Motor neuron (in vitro differentiated cells): ENCODE measurements around the gene MAP3K7CL. TPM values are rescaled to one million over a fixed set of nuclear protein-coding genes. Genes with fewer than 3 reads are reported as not detected.

Experiments used
- ATAC-seq, 8 experiments: fragments of 200-7000 bp; cut with Tn5 transposase; replicated peaks in 6 of 8; 2 replicates each; pipeline ENCODE4 v1.8.0; 2021; ENCODE audit warnings: mild to moderate bottlenecking in 8 of 8, moderate library complexity in 8 of 8
- H3K27ac ChIP-seq, 2 donors: fragments of 250-450 bp; sonication (Bioruptor Pico); 2 replicates each; pipeline ENCODE4 v1.9.0; 2021; ENCODE audit warnings: antibody characterized with exemption in 2 of 2, mild to moderate bottlenecking in 2 of 2, moderate library complexity in 1 of 2
- H3K4me1 ChIP-seq, 2 donors: fragments of 250-450 bp; sonication (Bioruptor Pico); replicated peaks in 1 of 2; 2 replicates each; pipeline ENCODE4 v1.6.1; 2021; ENCODE audit warnings: antibody characterized with exemption in 2 of 2, mild to moderate bottlenecking in 2 of 2, moderate library complexity in 1 of 2
- H3K4me3 ChIP-seq, 5 donors: fragments of 250-450 bp; sonication (Bioruptor Pico); 2 replicates each; pipeline ENCODE4 v1.9.0; 2021; ENCODE audit warnings: antibody characterized with exemption in 5 of 5, mild to moderate bottlenecking in 5 of 5, moderate library complexity in 4 of 5
- WGBS, 10 experiments: fragments of 450-650 bp; shearing (Covaris generic); methylation state at CpG; one replicate each; pipeline ENCODE4 v1.0.0; 2022; 5-methylcytosine and 5-hydroxymethylcytosine counted together
- in situ Hi-C, 9 experiments: fragments of 400-800 bp; cut with MboI; loops; one replicate each; pipeline ENCODE4 v1.15.0; 2021; ENCODE audit warnings: low sequenced_read_pairs in 9 of 9, low pct_unique_long_range_greater_than_20kb in 2 of 9; ENCODE audit not compliant: unreplicated experiment in 9 of 9
- total RNA-seq, 8 experiments: library from RNA; unstranded; fragments of 300-600 nt; gene quantifications; 2 replicates each; pipeline versions ENCODE4 v1.2.3 to v1.2.4, GENCODE V29; 2022

MAP3K7CL gene
- total RNA-seq, 8 experiments from 2014 or later: 0.05 to 28.1 (median 0.63) TPM

DNA sequence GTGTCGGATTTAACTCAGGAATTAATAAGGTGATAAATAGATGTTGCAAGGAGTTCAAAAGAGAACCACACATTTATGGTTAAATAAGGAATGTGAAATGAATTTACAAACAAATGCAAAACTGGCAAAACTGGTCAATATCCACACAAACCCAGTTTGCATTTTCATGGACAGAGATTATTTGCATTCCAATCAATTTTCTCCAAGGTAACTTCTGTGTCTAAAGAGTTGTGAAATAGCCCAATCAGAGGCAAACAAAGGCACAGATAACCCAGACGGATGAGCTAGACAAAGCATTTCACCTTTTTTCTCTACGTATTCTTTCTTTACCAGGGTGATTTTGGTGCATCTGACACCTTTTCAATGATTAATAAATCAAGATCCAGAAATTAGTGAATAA, 63.9 kb downstream of the MAP3K7CL start:
- peaks cover 3 to 10% of the 10 kb centered on the region in 2 donors for H3K4me1 ChIP-seq
- H3K27ac ChIP-seq: no peak overlapping the region
- ATAC-seq: no peak
- no peak overlapping the region for H3K4me3 ChIP-seq
- in situ Hi-C loops: no loop called here
- WGBS, 10 experiments: 51 to 100% (median 77%) methylated on average over 1 to 3 of the region's 3 CpGs; no CpG with 5 or more reads in 2 of the 10 experiments

DNA sequence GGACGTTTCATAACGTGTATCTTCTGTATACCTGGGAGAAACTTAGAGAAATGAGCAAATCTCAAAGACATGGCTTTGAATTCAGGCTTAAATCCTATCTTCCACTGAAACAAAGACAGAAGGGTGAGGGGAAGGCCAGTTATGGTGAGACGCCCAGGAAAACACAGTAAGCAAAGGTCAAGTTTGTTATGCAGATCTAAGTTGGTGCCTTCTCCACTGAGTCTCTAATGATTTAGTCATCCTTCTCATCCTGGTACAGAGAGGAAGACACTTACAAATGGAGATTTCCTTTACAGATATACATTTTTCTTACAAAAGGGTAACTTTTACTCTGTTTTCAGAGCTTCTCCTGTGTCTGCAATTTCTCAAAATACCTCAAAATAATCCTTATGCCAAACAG, 64.4 kb downstream of the MAP3K7CL start:
- Histone ChIP-seq H3K27ac (no peak overlapping the region), H3K4me1 (peaks cover 3 to 10% of the 10 kb centered on the region in 2 donors), H3K4me3 (no peak overlapping the region)
- WGBS, 10 experiments: 13 to 93% (median 48%) methylated on average over 2 to 3 of the region's 3 CpGs; no CpG with 5 or more reads in 2 of the 10 experiments
- ATAC-seq: peak in 1 of 8 experiments; percentile 7
- in situ Hi-C loops: no loop called here

DNA sequence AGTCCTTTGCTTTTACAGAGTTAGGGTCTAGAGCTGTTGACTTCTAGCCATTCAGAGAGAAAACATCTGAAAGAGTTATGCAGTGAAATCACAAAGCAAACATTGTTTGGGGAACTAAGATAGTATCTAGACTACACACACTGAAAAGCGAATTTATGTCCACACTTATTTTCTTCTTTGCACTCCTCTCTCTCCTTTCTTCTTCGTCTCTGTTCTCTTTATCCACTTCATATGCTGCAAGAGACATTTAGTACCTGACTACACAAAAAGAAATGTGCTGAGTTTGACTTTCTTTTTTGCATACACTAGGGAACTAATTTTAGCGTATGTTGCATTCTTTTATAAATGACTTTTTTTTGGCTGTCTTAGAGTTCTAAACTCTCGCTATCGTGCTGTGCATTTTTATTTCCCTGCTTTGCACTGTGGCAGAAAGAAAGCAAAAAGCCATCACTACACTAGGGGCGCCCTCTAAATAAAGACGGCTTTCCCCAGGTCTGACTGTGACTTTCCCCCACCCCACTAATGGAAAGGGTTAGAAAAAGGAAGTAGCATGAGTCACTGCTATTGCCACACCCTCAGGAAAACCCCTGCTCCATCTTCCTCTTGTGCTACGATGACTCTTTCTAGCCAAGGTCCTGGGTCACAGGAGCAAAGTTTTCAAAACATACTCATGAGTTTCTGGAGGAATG, 65.7 kb downstream of the MAP3K7CL start:
- Histone ChIP-seq H3K4me3 (no peak overlapping the region), H3K4me1 (peaks cover 3 to 10% of the 10 kb centered on the region in 2 donors), H3K27ac (no peak overlapping the region)
- ATAC-seq: peak in 4 of 8 experiments; percentile 73 to 96 (median 90)
- in situ Hi-C loops: no loop called here
- WGBS, 10 experiments: 0 to 83% (median 68%) methylated on average over 3 to 8 of the region's 8 CpGs

DNA sequence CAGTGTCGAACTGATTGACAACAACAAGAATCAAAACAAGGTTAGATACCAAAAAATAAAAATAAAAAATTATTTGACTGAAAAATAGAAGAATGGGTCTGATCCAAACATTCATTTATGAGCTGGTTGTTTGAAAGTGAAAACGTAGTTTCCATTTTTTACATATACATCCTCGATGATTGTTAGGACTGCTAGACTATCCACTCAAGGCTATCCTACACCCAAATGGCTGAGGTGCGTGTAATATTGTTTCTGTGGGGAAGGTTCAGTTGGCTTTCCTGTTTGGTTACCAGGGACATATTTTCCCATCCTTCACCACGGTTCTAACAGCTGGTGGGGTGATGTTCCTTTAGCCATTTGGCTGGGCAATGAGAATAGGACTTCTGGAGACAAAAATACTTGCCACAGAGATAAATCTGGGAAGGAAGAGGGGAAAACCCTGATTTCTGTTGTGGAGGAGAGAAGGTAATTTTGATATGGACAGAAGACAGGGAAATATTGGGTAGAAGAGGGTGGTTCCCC, 66.3 kb downstream of the MAP3K7CL start:
- peaks cover 3 to 10% of the 10 kb centered on the region in 2 donors for H3K4me1 ChIP-seq
- H3K27ac ChIP-seq: no peak overlapping the region
- 41 to 100% (median 86%) methylated on average over 1 to 5 of the region's 5 CpGs for WGBS, 10 experiments
- no peak overlapping the region for H3K4me3 ChIP-seq
- in situ Hi-C loops: no loop called here
- peak in 1 of 8 experiments; percentile 12 for ATAC-seq

DNA sequence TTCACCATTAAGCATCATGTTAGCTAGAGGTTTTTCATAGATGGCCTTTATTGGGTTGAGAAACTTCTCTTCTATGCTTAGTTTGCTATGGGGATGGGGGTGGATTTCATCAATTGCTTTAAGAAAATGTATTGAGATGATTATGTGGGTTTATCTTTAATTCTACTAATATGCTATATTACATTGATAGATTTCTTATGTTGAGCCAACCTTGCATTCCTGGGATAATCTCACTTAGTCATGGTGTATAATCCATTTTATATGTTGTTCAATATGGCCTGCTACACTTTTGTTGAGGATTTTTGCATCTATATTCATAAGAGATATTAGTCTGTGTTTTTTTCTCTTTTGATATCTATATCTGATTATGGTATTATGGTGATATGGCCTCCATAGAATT, 70.7 kb downstream of the MAP3K7CL start:
- no peak for ATAC-seq
- Histone ChIP-seq H3K27ac (no peak overlapping the region), H3K4me3 (no peak overlapping the region), H3K4me1 (no peaks in the 10 kb centered on the region)
- in situ Hi-C loops: no loop called here

DNA sequence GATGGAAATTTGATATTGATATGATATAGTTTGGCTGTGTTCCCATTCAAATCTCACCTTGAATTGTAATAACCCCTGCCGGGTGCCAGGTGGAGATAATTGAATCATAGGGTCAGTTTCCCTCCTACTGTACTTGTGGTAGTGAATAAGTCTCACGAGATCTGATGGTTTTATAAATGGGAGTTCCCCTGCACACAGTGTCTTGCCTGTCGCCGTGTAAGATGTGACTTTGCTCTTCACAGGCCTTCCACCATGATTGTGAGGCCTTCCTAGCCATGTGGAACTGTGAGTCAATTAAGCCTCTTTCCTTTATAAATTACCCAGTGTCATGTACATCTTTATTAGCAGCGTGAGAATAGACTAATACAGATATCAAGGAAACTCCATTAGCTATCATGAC, 74.6 kb downstream of the MAP3K7CL start:
- H3K27ac ChIP-seq: no peak overlapping the region
- H3K4me3 ChIP-seq: no peak overlapping the region
- 60 to 100% (median 98%) methylated on average over 1 to 5 of the region's 5 CpGs; no CpG with 5 or more reads in 2 of the 10 experiments for WGBS, 10 experiments
- in situ Hi-C loops: no loop called here
- ATAC-seq: no peak
- H3K4me1 ChIP-seq: no peaks in the 10 kb centered on the region

DNA sequence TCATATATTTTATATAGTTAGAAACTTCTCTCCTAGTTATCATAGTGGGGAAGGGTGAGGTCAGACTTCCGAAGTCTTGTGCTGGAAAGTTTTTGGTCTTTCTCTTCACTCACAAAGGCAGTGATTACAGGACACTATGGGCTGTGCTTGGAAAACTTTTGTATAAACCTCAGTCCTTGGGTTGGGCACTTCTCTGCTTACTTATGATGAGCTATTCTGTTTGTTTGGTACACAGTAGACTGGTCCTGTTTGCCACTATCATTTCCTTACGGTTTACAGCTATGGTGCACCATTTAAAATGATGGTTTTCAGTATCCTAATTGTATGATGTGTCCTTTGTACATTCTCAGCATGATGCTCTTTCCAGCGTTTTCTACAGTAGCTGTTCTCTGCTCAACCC, 75.5 kb downstream of the MAP3K7CL start:
- 56 to 100% (median 79%) methylated on average over 1 to 3 of the region's 3 CpGs; no CpG with 5 or more reads in 1 of the 10 experiments for WGBS, 10 experiments
- in situ Hi-C loops: no loop called here
- Histone ChIP-seq H3K4me1 (no peaks in the 10 kb centered on the region), H3K4me3 (no peak overlapping the region), H3K27ac (no peak overlapping the region)
- ATAC-seq: no peak

DNA sequence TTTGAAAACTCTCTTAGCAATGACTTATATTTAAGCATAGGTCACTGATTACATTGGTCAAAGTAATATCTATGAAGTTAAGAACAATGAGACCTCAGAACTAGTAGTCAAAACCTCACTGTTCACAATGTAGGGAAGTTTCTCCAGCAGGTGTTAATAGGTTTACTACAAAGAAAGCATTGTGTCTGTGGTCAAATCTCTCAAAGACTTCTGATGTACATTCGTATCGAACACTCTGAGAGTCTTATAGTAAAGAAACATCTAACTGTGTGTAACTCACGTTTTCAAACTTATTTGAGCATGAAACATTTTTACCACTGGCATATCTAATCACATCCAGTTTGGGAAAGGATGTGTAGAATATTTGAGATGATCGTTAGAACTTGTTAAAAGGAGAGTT, 76.0 kb downstream of the MAP3K7CL start:
- Histone ChIP-seq H3K4me1 (no peaks in the 10 kb centered on the region), H3K27ac (no peak overlapping the region), H3K4me3 (no peak overlapping the region)
- 53 to 97% (median 77%) methylated on average over 2 to 4 of the region's 4 CpGs; no CpG with 5 or more reads in 2 of the 10 experiments for WGBS, 10 experiments
- ATAC-seq: no peak
- in situ Hi-C loops: no loop called here

DNA sequence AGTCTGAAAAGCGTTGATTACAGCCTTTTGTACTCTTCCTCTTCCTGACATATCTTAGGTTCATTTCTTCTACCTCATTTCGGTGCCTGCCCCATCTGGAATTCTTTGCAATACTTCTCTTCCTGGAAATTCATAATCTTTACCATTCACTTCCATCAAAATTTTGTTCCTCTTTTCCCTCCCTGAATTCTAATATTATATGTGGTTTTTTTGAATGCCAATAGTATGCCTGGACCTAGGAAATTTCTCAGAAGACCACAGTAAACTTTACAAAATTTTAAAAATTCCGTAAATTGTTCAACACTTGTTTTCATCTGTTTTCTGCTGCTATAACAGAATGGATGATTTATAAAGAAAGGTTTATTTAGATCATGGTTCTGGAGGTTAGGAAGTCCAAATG, 76.8 kb downstream of the MAP3K7CL start:
- in situ Hi-C loops: no loop called here
- no peaks in the 10 kb centered on the region for H3K4me1 ChIP-seq
- no peak for ATAC-seq
- H3K27ac ChIP-seq: no peak overlapping the region
- no peak overlapping the region for H3K4me3 ChIP-seq
- 71 to 100% (median 93%) methylated on average over 1 to 3 of the region's 3 CpGs for WGBS, 10 experiments

DNA sequence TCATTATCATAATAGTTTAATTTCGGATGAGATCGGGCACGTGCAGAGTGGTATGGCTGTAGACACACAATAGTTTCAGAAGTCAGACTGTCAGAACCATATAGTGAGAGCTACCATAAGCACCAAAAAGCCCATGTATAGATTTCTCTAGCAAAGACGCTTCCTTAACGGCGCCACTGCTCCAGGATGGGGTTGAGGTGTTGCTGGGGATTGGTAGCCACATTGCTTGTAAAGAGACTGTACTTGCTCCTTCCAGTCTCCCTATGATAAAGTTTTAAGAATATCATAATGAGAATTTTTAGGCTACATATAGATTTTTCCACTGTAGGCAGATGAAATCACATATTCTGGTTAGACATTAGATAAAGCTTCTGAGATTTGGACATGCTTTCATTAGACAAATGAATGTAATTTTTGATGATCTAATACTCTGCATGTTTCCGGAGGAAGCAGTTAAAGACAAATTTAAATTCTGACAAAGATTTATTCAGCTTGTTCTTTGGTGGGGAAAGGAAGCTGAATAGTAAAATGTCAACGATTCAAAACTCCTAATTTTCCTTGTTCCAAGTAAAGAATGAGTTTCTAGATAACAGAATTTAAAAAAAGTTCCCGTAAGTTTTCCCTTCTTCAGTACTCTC, 77.7 kb downstream of the MAP3K7CL start:
- WGBS, 10 experiments: 16 to 90% (median 67%) methylated on average over 2 to 9 of the region's 9 CpGs

DNA sequence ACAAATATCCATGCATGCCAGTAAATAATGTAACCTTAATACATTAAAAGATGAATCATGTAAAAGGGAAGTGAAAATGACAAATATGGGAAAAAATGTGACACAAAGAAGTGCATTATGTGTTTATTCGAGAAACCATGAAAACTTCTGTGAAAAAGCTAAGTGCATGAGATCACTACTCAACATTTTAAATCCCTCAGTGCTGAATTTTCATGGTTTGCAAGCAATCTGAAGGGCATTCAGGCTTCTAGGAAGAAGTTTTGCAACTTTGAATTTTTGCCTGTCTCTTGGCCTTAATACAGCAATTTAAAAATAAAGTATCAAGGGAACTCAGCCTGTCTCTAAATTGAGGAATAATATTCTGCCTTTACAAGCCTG, 78.2 kb downstream of the MAP3K7CL start:
- in situ Hi-C loops: no loop called here
- ATAC-seq: peak in 3 of 8 experiments; percentile 28 to 80 (median 54)
- Histone ChIP-seq H3K27ac (no peak overlapping the region), H3K4me1 (no peaks in the 10 kb centered on the region), H3K4me3 (no peak overlapping the region)
- WGBS, 10 experiments: 0 to 100% (median 57%) methylated on average over 1 of the region's 1 CpG; no CpG with 5 or more reads in 1 of the 10 experiments

More for the DNA sequence above, 77.7 kb downstream of the MAP3K7CL start:
- Histone ChIP-seq H3K27ac (no peak overlapping the region), H3K4me3 (no peak overlapping the region), H3K4me1 (no peaks in the 10 kb centered on the region)
- in situ Hi-C loops: no loop called here
- peak in 1 of 8 experiments; percentile 3 for ATAC-seq

DNA sequence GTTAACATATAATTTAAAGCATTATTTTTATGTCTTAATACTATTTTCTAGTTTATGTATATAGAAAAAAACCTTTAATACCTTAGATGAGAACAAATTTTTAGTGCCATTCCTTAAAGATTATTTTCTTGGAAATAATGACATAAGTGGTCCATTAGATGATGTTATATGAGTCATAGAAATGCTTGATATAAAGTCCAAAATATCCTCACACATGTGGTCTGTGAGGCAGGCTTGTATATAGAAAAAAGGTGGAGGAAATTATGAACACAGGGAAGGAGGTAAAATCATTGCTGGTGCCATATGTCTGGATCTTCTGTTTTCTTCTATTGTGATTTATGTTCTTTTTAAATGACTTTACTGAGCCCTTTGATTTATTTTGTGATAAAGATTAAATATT, 79.3 kb downstream of the MAP3K7CL start:
- H3K4me1 ChIP-seq: no peaks in the 10 kb centered on the region
- in situ Hi-C loops: no loop called here
- H3K4me3 ChIP-seq: no peak overlapping the region
- H3K27ac ChIP-seq: no peak overlapping the region
- ATAC-seq: no peak

DNA sequence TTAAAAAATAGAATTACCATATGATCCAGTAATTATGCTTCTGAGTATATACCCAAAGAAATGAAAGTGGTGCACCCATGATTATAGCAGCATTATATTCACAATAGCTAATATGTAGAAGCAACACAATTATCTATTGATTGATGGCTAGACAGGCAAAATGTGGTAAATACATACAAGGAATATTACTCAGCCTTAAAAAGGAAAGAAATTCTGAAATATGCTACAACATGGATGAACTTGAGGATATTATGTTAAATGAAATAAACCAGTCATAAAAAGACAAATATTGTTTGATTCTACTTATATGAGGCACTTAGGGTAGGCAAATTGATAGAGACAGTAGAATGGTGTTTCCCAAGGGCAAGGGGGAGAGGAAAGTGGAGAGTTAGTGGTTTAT, 80.8 kb downstream of the MAP3K7CL start:
- in situ Hi-C loops: no loop called here
- no peak for ATAC-seq
- Histone ChIP-seq H3K27ac (no peak overlapping the region), H3K4me1 (no peaks in the 10 kb centered on the region), H3K4me3 (no peak overlapping the region)

DNA sequence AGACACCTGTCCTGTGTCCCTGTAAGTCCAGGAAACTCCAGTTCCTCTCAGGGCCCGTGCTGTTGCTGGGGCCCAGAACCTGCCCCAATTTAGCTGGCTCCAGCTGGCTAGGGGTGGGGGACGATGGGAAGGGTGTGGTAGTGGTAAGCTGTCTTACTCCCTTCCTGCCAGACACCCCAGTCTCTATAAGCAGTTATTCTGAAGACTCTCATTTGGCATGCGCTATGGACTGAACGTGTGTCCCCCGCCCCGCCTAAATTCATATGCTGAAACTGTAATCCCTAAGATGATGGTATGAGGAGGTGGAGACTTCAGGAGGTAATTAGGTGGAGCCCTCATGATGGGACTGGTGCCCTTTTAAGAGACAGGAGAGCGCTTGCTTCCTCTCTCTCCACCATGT, 82.0 kb downstream of the MAP3K7CL start:
- Histone ChIP-seq H3K4me3 (no peak overlapping the region), H3K27ac (no peak overlapping the region), H3K4me1 (no peaks in the 10 kb centered on the region)
- peak in 3 of 8 experiments; percentile 60 to 87 (median 72) for ATAC-seq
- in situ Hi-C loops: no loop called here
- 0 to 100% (median 47%) methylated on average over 1 to 4 of the region's 7 CpGs; no CpG with 5 or more reads in 6 of the 10 experiments for WGBS, 10 experiments
